ENCODE data around the gene LRP1B.

Gene LRP1B

DNA sequence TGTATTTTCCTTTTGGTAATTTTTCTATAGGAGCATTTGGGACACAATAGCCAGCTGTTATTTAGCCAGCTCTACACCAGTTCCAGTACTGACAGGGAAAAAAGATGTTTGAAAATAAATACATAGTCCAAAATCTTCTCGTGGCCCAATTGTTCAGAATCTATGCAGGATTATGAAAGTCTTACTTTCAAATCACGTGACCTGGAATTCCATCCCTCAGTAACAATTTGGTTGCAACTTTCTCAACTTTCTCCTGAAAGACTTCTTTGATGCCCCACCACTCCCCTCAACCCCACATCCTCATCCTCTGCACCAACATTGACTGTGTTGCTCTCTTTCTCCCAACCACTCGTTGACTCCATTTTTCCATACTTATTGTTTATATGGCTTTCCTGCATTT is 539.0 kb downstream of the LRP1B start:
- no peak for DNase-seq (ENCODE audit: low read depth in 2 of 2)

- no peak for DNase-seq (ENCODE audit: low read depth in 2 of 2)
Observed at GRCh38 chr2:141590620-141591019, 540.2 kb downstream of the LRP1B start.

- DNase-seq (ENCODE audit: low read depth in 2 of 2), result no peak
Observed at GRCh38 chr2:141589314-141589713, 541.5 kb downstream of the LRP1B start.

- no peak for DNase-seq (ENCODE audit: low read depth in 2 of 2)
Observed at GRCh38 chr2:141586985-141587384, 543.8 kb downstream of the LRP1B start.

- no peak for DNase-seq (ENCODE audit: low read depth in 2 of 2)
Observed at GRCh38 chr2:141582213-141582612, 548.6 kb downstream of the LRP1B start.

DNA sequence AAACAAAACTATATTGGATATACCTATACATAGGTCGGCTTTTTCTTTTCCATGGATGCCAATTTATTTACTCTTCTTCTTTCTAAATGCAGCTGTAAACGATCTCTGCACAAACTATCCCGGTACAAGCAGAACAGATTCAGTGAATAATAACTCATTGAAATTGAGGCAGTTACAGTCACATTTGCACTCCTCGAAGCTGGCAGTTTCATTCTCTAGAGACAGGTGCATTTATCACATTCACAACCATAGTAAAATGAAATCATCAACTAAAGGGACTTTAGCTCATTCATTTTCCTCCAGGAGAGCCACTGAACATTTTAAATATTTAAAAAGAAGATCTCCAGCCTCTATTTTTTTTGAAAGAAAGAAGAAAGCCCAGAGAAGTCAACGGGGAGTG is 551.7 kb downstream of the LRP1B start:
- no peak for DNase-seq (ENCODE audit: low read depth in 2 of 2)

DNA sequence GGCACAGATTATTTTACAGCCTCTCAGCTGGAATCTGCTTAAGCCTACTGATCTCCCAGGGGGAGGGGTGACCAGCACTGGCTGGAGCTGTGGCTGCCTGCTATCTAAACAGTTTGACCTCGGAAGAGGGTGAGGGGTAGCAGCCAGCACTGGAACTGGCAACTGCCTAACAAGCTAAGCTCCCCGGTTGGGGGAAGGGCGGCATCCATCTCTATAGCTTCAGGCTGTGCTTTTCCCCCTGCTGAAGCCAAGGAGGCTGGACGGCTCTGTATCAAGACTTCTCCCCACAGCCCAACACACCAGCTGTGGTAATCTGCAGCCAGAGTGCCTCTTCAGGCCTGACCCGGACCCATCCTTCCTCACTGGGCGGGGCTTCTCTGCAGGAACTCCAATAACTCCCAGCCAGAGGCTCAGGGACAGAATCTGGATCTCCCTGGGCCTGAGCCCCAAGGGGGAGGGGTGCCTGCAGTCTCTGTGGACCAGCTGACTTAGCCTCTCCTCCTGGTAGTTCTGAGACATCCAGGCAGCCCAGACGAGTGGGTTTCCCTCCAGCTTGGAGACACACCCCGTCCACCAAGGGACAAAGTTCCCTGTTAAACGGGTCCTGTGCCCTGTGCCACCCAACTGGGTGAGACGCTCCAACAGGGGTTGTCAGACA is 560.2 kb downstream of the LRP1B start:
- DNase-seq (ENCODE audit: low read depth in 2 of 2), result no peak

GRCh38 chr2:141569941-141570340 is 560.9 kb downstream of the LRP1B start:
- DNase-seq (ENCODE audit: low read depth in 2 of 2), result no peak

- no peak for DNase-seq (ENCODE audit: low read depth in 2 of 2)
Observed at GRCh38 chr2:141565597-141565996, 565.2 kb downstream of the LRP1B start.

DNA sequence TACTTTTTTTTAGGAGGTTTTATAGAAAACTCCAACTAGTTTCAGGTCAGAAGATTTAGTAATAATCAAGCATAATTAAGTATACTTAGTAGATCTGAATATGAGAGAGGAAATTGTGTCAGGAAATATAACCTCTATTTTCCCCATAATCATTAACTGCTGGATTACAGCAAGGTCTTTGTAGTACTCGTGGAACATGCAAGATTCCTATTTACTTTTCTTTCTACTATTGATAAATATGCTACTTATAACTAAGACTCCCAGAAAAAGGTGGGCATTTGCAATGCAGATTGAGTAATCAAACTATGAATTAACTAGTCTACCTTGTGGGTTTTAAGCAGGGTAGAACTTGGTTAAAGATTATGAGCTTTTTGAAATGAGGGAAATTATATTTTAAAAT is 570.1 kb downstream of the LRP1B start:
- no peak for DNase-seq (ENCODE audit: low read depth in 2 of 2)

- DNase-seq (ENCODE audit: low read depth in 2 of 2), result no peak
Observed at GRCh38 chr2:141557329-141558095, 573.3 kb downstream of the LRP1B start.

- no peak for DNase-seq (ENCODE audit: low read depth in 2 of 2)
Observed at GRCh38 chr2:141555876-141556470, 574.8 kb downstream of the LRP1B start.

- DNase-seq (ENCODE audit: low read depth in 2 of 2), result no peak
Observed at GRCh38 chr2:141554810-141555209, 576.0 kb downstream of the LRP1B start.

DNA sequence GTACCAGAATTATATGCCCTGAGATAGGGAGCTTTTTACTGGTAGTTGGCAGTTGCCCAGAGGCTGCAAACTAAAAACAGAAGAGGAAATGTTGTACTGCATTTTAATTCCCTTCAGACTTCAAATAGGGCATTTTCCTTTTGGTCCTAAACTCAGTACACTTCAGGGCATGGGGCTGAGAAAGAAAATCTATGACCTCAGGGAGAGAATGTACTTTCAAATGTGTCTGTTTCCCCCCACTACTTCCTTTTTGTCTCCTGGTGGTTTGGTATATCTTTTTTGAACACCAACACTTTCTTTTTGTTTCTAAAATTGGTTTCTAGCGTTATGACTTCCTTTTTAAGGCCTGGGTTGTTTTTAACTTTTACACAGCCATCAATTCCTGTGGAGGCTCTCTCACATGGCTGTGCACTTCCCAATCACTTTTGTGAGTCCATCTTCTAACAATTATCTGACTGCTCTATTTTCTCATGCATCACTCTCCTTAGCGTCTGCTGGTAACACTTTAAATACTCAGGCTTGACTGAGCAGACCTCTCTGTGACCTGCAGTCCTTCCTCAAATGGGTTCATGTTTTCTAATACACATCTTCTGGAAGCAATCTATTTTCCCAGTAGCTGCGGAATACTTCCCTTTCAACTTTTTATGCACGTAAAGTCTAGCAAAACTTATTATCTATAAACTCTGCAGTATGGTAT is 596.0 kb downstream of the LRP1B start:
- no peak for DNase-seq (ENCODE audit: low read depth in 2 of 2)

DNA sequence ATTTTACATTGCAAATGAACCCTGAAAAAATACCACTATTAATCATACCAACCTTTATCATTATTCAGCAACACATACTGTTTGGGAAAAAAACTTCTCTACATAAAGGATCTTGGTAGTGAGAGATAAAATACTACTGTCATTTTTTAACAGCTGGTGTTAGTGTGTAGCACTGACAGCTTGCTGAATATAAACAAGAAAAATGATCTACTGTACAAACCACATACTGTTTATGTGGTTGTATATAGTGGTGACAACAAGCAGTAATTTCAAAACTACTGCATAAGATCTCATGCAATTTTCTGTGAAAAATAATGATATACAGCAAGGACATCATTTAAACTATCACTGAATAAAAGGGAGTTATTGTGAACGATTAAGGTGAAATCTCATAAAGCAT is 601.2 kb downstream of the LRP1B start:
- DNase-seq (ENCODE audit: low read depth in 2 of 2), result no peak

DNA sequence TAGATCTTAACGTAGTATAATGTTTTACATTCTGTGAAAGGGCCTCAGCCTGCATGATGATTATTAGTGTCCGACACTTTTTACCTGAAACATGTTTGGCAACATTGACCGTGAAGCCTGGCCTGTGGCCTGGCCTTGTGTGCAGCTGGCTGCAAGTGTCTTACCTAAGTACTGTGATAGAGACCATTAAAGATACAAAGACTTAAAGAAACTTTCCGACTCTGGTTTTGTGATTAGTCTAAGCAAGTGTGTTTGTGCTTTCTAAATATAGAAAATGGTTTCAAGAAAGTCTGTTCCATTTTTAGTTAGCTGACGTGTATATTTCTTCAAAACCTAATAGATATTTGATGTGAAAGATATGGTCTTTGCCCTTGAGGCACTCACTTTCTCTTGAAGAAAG is 601.8 kb downstream of the LRP1B start:
- no peak for DNase-seq (ENCODE audit: low read depth in 2 of 2)

DNA sequence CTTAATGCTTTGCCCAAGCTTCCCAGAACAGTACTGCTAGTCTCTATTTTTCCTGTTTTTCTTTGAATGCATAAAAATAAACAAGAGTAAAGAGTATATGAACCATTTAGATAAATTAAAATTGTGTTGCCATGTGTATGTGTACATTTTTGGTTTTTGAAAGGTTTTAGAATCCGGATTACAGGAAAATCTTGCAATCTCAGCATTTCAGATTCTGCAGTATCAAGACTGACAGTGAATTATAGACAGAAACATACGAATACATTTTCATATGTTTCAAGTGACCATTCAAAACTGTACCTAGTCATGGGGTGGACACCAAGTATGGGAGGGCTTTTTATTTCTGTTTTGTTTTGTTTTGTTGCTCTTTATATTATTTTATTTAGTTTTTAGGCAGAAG is 604.1 kb downstream of the LRP1B start:
- no peak for DNase-seq (ENCODE audit: low read depth in 2 of 2)

GRCh38 chr2:141524777-141525176 is 606.0 kb downstream of the LRP1B start:
- no peak for DNase-seq (ENCODE audit: low read depth in 2 of 2)

GRCh38 chr2:141523199-141523598 is 607.6 kb downstream of the LRP1B start:
- no peak for DNase-seq (ENCODE audit: low read depth in 2 of 2)

- no peak for DNase-seq (ENCODE audit: low read depth in 2 of 2)
Observed at GRCh38 chr2:141522702-141523101, 608.1 kb downstream of the LRP1B start.

- no peak for DNase-seq (ENCODE audit: low read depth in 2 of 2)
Observed at GRCh38 chr2:141522048-141522447, 608.8 kb downstream of the LRP1B start.

DNA sequence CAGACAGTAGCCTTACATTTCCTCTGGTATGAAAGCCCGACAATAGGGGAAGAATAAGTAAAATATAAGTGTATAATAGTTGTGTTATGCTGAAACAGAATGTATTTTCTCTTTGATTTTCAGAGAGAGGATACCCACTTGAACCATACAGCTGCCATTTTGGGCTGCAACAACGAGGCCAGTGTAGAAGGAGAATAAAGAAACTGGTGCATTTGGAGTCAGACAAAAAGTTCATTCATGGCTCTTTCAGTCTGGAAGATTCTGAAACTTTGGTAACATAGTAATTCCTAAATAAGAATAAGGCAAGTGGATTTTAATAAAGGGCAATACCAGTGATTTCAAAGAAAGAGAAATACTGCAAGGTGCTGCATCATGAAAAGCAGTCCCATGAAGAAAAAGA is 610.9 kb downstream of the LRP1B start:
- DNase-seq (ENCODE audit: low read depth in 2 of 2), result no peak
